Kidney epithelial cell (primary cell): ENCODE measurements around the gene GPR108. TPM values are rescaled to one million over a fixed set of nuclear protein-coding genes. Genes with fewer than 3 reads are reported as not detected.

Experiments used
- DNase-seq: peaks from one replicate; pipeline ENCODE4 v3.0.0-alpha.2; 2010; ENCODE audit warnings: low read depth
- H3K27me3 ChIP-seq: 2 replicates; pipeline ENCODE4 v1.6.0; 2011; ENCODE audit warnings: low read length; ENCODE audit not compliant: control insufficient read depth, insufficient read depth
- H3K36me3 ChIP-seq: 2 replicates; pipeline ENCODE4 v1.5.1; 2011; ENCODE audit warnings: low read length; ENCODE audit not compliant: control insufficient read depth, insufficient read depth
- H3K4me3 ChIP-seq: 2 replicates; pipeline ENCODE4 v1.5.1; 2011; ENCODE audit warnings: low read depth, mild to moderate bottlenecking, control low read depth, low read length
- total RNA-seq: library from RNA; depleted of rRNA; stranded (reverse); fragments of >200 nt; gene quantifications from 2 replicates; pipeline ENCODE4 v1.2.3, GENCODE V29; 2015
- TF ChIP-seq, protein P1 (sequence below): IDR thresholded peaks from 2 replicates; pipeline ENCODE4 v1.5.1; 2011; ENCODE audit warnings: mild to moderate bottlenecking, moderate library complexity, low read length, control low read depth, inconsistent platforms; ENCODE audit not compliant: insufficient read depth, poor library complexity, severe bottlenecking

GPR108 gene
- total RNA-seq, 1 donor from 2014 or later = 66.6 TPM

DNA sequence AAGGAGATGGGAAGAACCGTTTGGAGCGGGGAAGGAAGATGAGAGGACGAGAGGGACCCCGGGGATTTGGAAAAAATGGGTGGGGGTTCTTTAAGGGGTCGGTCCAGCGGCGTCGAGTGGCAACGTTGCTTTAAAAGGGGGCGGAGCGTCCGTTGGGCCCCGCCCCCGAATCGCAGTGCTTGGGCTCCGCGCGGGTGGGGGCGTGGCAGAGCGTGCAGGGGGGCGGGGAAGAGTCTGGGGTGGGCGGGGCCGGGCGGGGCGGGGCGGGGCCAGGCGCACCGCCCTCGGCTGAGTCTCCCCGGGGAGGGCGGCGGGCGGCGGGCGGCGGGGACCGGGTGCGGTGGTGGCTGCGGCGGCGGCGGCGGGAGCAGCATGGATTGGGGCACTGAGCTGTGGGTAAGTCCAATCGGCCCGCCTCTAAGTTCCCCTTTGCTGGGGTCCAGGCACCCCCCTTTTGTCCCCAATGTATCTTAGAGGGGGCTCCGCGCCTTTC is 2.1 kb upstream of the GPR108 start, which contains the start of gene TRIP10:
Gene TRIP10 (plus strand): TSS at position 291 of the 493 bp plus-strand sequence. CDS start 82 bp downstream, at position 373.
- DNase-seq = no peak
- TF ChIP-seq, protein P1, sequence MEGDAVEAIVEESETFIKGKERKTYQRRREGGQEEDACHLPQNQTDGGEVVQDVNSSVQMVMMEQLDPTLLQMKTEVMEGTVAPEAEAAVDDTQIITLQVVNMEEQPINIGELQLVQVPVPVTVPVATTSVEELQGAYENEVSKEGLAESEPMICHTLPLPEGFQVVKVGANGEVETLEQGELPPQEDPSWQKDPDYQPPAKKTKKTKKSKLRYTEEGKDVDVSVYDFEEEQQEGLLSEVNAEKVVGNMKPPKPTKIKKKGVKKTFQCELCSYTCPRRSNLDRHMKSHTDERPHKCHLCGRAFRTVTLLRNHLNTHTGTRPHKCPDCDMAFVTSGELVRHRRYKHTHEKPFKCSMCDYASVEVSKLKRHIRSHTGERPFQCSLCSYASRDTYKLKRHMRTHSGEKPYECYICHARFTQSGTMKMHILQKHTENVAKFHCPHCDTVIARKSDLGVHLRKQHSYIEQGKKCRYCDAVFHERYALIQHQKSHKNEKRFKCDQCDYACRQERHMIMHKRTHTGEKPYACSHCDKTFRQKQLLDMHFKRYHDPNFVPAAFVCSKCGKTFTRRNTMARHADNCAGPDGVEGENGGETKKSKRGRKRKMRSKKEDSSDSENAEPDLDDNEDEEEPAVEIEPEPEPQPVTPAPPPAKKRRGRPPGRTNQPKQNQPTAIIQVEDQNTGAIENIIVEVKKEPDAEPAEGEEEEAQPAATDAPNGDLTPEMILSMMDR = no peak
- H3K36me3 ChIP-seq = peaks cover 4% of the 10 kb centered on the region
- H3K4me3 ChIP-seq = peak within 1 kb of the TSS; percentile 90
- H3K27me3 ChIP-seq = no peaks in the 10 kb centered on the region

DNA sequence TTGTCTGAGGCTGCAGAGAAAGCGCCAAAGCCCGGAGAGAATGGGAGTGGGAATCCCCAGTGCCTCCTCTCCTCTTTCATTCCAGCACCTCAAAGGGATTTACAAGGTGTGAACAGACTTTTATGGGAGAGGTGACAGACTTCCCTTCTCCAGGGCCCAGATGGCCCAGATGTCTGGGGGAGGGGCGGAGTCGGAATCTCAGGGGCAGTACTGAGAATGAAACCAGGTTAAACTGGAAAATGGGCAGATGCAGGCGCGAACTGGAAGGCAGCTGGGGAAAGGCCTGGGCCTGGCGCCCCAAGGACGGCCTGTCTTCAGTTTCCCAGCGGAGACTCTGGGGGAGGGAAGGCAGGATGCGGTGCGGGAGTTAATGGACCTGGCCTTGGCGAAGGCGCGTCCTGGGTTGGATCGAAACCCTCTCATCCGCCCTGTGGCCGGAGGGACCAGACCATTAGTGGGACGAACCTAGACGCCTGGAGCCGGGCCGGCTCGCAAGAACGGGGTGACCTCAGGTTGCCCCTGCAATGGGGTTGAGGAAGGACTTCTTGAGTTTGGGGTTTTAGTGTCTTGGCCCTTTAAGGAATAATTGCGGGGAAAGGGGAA is 1.5 kb upstream of the GPR108 start:
- no peak for DNase-seq
- Histone ChIP-seq H3K36me3 (peaks cover 4% of the 10 kb centered on the region), H3K27me3 (no peaks in the 10 kb centered on the region), H3K4me3 (peak overlapping the region; percentile 35)
- TF ChIP-seq, protein P1 = no peak

DNA sequence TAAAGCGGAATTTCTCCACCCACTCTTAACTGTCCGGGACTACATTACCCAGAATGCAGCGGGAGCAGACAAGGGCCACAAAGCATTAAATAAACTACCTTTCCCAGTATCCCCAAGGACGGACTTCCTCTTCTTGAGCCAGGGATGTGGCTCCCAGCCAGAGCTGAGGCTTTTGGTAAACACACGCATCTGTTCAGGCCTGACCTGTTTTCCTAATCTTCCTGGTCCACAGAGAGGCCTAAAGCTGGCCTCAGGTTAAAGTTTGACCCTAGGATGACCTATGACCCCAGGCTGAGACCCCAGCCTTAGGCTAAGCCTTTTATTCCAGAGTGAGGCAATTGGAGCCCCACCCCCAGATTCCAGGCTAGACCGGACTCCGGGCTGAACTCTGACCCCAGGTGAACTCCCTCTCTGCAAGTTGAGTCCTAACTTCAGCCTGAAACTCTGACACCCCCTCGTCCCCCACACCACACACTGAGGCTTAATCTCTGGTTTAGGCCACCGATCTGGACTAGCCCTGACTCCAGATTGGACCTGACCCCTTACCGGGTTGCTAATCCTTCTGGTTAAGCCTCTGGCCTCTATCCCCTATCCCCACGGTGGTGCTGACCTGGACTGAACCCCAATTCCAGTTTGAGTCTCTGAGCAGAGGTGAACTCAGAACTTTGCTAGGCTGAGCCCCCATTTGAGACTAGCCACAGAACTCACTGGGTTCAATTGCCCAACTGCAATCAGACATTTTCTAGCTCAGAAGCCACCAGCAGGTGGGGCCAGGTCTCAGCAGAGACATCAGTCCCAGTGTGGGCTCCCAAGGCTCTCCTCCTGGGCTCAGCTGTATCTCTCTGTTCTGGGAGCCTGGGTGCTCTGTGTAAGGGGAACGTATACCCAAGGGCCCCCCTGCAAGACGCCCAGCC is 750 bp upstream of the GPR108 start:
- no peak for DNase-seq
- Histone ChIP-seq H3K36me3 (peaks cover under 1% of the 10 kb centered on the region), H3K27me3 (no peaks in the 10 kb centered on the region), H3K4me3 (no peak overlapping the region)
- TF ChIP-seq, protein P1 = peak; percentile 75

DNA sequence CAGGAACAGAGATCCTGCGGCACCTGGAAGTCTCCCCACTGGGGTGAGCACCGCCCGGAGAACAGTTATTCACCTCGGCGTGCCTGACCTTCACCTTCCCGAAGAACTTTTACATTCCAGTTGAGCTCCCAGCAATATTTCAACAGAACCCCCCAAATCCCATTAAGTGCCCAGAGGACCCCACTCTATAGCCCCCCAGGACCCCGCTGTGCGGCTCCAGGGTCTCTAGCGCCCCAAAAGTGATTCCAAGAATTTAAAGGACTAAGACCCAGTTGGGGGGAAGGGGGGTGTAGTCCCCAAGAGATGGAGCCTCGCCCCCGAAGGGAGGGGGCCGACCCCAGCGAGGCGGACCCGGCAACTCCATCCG is 480 bp downstream of the GPR108 start:
- H3K4me3 ChIP-seq = peak overlapping the region; percentile 92

DNA sequence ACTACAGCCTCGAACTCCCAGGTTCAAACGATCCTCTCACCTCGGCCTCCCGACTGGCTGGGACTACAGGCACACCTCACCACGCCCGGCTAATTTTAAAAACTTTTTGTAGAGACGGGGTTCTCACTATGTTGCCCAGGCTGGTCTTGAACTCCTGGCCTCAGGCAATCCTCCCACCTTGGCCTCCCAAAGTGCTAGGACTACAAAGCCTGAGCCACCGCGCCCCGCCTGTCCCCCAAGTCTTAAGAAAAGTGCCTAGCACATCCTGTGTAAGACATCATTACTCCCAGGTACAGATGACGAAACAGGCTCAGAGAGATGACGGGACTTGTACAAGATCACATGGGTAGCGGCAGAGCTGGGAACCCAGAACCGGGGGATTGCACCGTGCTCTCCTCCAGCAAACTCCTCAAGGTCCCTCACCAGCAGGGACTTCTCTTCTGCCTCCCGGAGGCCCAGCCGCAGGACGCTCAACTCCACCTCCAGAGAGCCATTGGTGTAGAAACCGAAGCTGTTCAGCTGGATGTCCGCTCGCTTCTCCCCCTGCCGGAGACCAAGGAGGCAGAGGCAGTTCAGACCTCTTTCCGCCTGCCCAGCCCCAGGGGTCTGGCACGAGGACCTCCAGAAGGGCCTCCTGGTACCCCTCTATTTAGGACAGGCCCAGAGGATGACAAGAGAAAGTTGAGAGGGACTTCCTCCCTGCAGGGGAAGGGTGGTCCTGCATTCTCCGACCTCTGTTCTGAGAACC is 1.0 kb downstream of the GPR108 start:
- DNase-seq = peak; percentile 62

More for the DNA sequence above, 480 bp downstream of the GPR108 start:
- DNase-seq = no peak
- TF ChIP-seq, protein P1 = no peak
- Histone ChIP-seq H3K36me3 (peaks cover 1% of the 10 kb centered on the region), H3K27me3 (no peaks in the 10 kb centered on the region)

More for the DNA sequence above, 1.0 kb downstream of the GPR108 start:
- Histone ChIP-seq H3K36me3 (peaks cover 1% of the 10 kb centered on the region), H3K4me3 (peak overlapping the region; percentile 92), H3K27me3 (no peaks in the 10 kb centered on the region)
- TF ChIP-seq, protein P1 = peak; percentile 84
